ENCODE measurements around the gene CREBZF.

GRCh38 chr11:85712953-85713352 is 48.0 kb upstream of the CREBZF start:
- no peak for TF ChIP-seq CTCF (optimal IDR thresholded peaks at IDR 0.05 in 1 of 3, IDR thresholded peaks at IDR 0.05 in 1 of 3, conservative IDR thresholded peaks at IDR 0.05 in 1 of 3; ENCODE audit: extremely low read depth in 1 of 3, insufficient read depth in 2 of 3, low read length in 3 of 3)
- no peak for TF ChIP-seq EZH2 (IDR thresholded peaks at IDR 0.05; ENCODE audit: low read length)
